ENCODE measurements around the gene C1orf21.
"Not testable (repeated sequence)": the region's sequence is repeated elsewhere in the genome, so short reads cannot be mapped to it uniquely, and the experiment has no call there.

Gene C1orf21

GRCh38 chr1:184386312-184387068, at the start of gene C1orf21:
Gene C1orf21, plus strand, starts transcription at chr1:184387029. Its CDS starts 90,481 bp downstream, at chr1:184477510.
- in situ Hi-C loops (cut with MboI; ENCODE audit: low sequenced_read_pairs, unreplicated experiment), result no loop called here
- no peak for TF ChIP-seq CTCF (IDR thresholded peaks at IDR 0.05; ENCODE audit: borderline replicate concordance, control extremely low read depth, extremely low read depth, insufficient read depth, missing control alignments)
- DNase-seq (ENCODE audit: low spot score), result peak; percentile 90

- in situ Hi-C loops (cut with MboI; ENCODE audit: low sequenced_read_pairs, unreplicated experiment); DNase-seq (ENCODE audit: low spot score): not testable (repeated sequence)
These were observed 49.0 kb upstream of the C1orf21 start for GRCh38 chr1:184337865-184338264.

- no peak for DNase-seq (ENCODE audit: low spot score)
- in situ Hi-C loops (cut with MboI; ENCODE audit: low sequenced_read_pairs, unreplicated experiment), result no loop called here
These were observed 45.8 kb upstream of the C1orf21 start for GRCh38 chr1:184340984-184341383.

GRCh38 chr1:184350573-184350972, 36.3 kb upstream of the C1orf21 start:
- in situ Hi-C loops (cut with MboI; ENCODE audit: low sequenced_read_pairs, unreplicated experiment), result no loop called here
- no peak for TF ChIP-seq CTCF (IDR thresholded peaks at IDR 0.05; ENCODE audit: borderline replicate concordance, control extremely low read depth, extremely low read depth, insufficient read depth, missing control alignments)
- DNase-seq (ENCODE audit: low spot score), result no peak

More at GRCh38 chr1:184340984-184341383, 45.8 kb upstream of the C1orf21 start:
- no peak for TF ChIP-seq CTCF (IDR thresholded peaks at IDR 0.05; ENCODE audit: borderline replicate concordance, control extremely low read depth, extremely low read depth, insufficient read depth, missing control alignments)

GRCh38 chr1:184351416-184351975, 35.3 kb upstream of the C1orf21 start:
- TF ChIP-seq CTCF (IDR thresholded peaks at IDR 0.05; ENCODE audit: borderline replicate concordance, control extremely low read depth, extremely low read depth, insufficient read depth, missing control alignments), result no peak
- in situ Hi-C loops (cut with MboI; ENCODE audit: low sequenced_read_pairs, unreplicated experiment), result no loop called here

GRCh38 chr1:184352776-184353175, 34.1 kb upstream of the C1orf21 start:
- DNase-seq (ENCODE audit: low spot score), result no peak
- TF ChIP-seq CTCF (IDR thresholded peaks at IDR 0.05; ENCODE audit: borderline replicate concordance, control extremely low read depth, extremely low read depth, insufficient read depth, missing control alignments), result no peak
- in situ Hi-C loops (cut with MboI; ENCODE audit: low sequenced_read_pairs, unreplicated experiment), result no loop called here

More at GRCh38 chr1:184351416-184351975, 35.3 kb upstream of the C1orf21 start:
- no peak for DNase-seq (ENCODE audit: low spot score)

- TF ChIP-seq CTCF (IDR thresholded peaks at IDR 0.05; ENCODE audit: borderline replicate concordance, control extremely low read depth, extremely low read depth, insufficient read depth, missing control alignments), result no peak
- no peak for DNase-seq (ENCODE audit: low spot score)
- in situ Hi-C loops (cut with MboI; ENCODE audit: low sequenced_read_pairs, unreplicated experiment), result no loop called here
These were observed 32.1 kb upstream of the C1orf21 start for GRCh38 chr1:184354719-184355118.
